Cortex of kidney (tissue), 1 donor: ENCODE measurements around the gene TANC1.

ENCODE experiments used
- DNase-seq: peaks from one replicate; lab custom pipeline; 2025; lab: John Stamatoyannopoulos, UW

Gene TANC1

DNA sequence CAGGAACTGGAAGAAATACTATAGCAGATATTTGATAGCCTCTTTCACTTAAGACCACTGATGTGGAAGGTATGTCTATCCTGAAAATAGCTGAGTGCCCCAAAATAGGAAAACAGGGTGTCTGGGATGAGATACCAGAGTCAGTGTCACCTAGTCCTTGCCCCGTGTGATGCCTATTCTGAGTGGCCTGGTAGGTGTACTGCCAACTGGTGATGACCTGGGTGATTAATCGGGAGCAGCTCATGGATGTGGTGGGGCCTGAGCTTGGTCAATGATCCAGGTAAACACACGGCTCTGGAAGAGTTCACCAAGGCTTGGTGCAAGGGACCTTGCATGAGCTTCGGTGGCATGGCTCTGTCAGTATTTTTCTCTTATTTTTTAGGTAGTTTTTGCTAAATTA is 95.2 kb downstream of the TANC1 start:
- no peak for DNase-seq

DNA sequence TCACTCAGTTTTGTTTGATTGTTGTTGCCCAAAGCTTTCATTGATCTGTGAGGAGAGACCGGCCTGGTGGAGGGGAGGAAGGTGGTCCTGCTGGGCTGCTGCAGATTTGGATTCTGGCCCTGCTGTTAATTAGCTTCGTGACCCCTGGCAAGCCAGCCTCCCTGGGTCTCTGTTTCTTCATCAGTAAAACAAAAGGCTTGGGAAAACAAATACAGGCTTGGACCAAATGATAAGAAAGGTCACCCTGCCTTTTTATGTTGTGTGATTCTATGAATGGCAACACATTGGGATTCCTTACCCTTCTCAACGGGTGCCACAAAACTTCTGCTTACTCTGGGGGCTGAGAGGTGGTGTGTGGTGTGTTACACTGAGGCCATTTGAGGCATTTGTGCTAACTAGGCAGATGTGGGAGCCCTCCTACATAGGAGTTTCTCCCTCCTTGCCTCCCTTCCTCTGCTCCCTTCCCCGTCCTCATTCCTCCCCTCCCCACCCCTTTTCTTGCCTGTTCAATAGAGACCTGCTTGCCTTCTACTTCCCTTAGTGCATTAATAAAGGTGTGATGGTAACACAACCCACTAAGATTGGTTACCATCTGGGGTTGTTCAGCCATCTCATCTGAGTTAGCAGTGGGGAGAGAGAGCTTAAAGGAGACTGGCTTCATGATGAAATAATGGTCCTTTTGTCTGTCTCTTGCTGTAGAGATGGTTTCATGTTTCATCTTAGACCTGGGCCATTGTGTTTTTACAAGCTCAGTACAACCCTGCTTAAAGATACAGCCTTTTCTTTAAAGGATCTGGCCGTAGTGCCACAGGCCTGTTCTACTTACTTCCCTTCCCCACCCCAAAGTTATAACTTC is 96.2 kb downstream of the TANC1 start:
- no peak for DNase-seq

DNA sequence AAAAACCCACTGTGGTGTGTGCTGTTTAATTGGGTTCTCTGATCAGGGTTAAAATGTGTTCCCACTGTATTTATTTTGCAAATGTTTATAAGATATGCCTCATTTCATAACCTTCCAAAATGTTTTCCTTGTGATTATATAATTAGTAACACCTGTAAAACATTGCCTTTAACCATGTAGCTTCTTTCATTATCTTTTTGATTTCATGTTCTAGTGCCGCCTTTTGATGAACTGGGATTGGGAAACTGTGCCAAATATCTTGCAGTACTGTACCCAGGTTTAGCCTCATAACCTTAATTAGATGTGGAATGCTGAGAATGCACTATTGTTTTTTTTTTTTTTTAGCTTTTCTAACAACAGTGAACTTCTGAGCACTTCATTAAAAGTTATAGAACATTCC is 96.9 kb downstream of the TANC1 start:
- no peak for DNase-seq

GRCh38 chr2:159065891-159066290 is 97.5 kb downstream of the TANC1 start:
- DNase-seq = no peak

DNA sequence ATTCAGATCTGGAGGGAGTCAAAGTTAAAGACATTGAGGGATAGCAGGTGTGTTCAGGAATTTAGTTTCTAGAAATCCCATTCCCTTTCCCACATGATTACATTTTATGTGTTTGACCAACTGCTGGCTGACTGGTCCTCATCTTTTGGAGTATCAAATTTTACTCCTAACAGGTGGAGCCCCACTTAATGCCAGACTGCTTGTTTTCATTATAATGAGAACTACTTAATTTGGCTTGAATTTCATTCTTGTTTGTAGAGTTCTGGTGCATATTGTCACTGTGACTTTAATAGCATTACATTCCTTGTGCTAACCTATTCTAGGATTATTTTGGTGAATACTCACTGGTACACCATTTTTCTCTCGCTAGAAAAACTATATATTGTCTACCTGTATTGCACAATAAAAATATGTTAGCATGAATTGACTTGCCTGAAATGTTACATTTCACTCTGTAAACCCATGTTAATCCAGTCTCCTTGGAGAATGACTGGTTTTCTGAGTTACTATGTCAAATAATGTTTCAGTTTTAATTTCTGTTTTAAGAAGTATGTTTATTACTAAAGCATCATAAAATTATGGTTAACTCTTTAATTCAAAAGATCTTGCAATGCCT is 98.2 kb downstream of the TANC1 start:
- no peak for DNase-seq

DNA sequence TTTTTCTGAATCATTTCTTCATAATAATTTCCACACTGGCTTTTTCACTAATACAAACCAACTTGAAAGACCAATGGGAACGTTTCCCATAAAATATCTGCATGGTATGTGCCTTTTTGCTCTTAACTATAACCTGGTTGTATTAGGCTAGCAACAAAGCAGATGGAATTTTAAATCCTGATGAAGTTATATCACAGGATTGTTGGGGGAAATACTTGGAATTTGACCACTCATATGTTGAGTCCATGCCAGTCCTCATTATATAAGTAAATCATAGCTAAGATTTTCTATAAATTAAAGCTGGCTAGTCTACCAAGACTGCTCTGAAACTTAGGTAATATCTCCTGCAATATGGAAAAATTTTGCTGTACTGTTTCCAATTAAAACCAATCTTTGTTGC is 99.5 kb downstream of the TANC1 start:
- DNase-seq = no peak

GRCh38 chr2:159069229-159069628 is 100.8 kb downstream of the TANC1 start:
- no peak for DNase-seq

- DNase-seq = no peak
These were observed 101.8 kb downstream of the TANC1 start for GRCh38 chr2:159070235-159070634.

- no peak for DNase-seq
These were observed 102.9 kb downstream of the TANC1 start for GRCh38 chr2:159071190-159071915.

DNA sequence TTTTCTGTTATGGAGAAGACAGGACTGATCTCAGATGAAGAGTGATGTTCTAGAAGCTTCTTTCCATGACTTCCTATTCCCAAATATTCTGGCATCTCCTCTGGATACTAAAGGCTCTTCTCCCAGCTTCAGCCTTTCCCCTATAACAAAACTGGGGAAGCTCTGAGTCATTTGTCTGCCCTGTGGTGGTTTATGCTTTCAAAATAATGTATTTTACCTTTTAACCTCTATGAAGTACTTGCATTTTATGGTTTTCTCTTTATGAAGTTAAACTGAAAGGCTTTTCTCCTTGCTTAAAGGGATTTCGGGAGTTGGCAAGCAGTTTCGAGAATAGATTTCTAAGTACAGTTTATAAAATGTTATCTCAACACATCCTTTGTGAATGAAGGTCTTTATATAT is 104.4 kb downstream of the TANC1 start:
- DNase-seq = no peak

- no peak for DNase-seq
These were observed 104.8 kb downstream of the TANC1 start for GRCh38 chr2:159073256-159073655.

- DNase-seq = no peak
These were observed 106.2 kb downstream of the TANC1 start for GRCh38 chr2:159074605-159075004.

- no peak for DNase-seq
These were observed 107.3 kb downstream of the TANC1 start for GRCh38 chr2:159075727-159076126.

GRCh38 chr2:159076241-159076640 is 107.8 kb downstream of the TANC1 start:
- no peak for DNase-seq

DNA sequence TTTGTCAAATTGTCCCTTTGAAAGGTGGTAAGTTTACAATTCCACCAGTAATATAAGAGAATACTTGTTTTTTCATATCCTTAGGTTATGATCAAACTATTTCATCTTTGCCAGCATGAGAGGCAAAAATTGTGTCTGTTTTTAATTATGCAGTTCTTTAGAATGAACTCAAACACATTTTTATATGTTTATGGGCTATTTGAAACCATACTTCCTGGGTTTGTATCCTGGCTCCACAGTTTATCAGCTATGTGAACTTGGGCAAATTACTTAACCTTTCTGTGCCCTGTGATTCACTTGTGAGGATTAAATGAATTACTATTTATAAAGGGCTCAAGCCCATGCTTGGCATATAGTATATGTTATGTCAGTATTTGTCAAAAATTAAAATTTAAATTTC is 109.4 kb downstream of the TANC1 start:
- no peak for DNase-seq

DNA sequence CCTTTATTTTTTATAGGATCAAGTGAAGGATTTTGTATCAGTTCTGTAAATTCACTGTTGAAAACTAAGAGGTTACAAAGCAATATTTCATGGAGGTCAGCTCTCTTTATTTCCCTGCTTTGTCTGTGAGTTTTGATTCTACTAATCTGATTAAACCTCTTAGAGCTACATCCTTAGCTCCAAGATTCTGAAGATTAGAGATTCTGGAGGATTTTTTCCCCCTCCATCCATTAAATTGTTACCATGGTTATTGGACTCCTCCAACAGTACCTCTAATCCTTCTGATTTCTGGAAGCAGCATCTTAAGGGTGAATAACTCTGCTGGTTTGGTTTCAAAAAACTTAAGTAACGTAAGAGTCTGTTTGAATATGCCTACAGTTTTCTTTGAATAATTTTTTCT is 110.0 kb downstream of the TANC1 start:
- DNase-seq = no peak

DNA sequence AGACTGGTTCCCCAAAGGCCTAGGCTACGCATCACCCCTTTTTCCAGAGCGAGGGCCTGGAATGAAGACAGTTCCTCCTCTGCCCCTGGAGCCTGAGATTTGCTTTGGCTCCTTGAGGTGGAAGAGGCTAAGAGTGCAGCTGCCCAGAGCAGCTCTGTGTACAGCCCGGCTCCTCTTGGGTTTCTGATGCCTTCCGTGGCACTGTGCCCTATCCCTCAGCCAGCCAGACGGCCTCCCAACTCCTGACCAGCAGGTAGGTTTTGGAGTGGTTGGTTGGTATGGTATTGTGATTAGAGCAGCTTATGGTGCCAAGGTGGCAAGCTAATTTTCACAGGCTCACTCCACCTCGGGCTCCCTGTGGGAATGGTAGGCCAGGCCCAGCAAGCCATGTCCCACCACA is 112.2 kb downstream of the TANC1 start:
- no peak for DNase-seq

DNA sequence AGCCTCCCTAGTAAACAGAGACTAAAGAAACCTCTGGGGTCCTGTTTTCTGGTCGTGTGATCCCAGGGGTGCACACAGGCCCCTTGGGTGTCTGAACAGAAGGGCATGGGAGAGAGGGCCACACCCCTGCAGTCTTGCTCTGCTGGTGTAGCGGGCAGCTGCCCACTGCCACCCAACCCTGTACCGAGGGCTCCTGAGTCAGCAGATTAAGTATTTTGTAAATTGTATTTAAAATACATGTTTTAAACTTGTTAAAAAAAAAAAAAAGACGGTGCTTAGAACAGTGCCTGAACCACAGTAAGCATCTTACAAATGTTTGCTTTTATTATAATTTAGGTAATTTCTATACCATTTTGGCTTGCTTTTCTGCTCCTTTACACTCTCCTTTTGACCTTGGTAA is 113.7 kb downstream of the TANC1 start:
- no peak for DNase-seq

DNA sequence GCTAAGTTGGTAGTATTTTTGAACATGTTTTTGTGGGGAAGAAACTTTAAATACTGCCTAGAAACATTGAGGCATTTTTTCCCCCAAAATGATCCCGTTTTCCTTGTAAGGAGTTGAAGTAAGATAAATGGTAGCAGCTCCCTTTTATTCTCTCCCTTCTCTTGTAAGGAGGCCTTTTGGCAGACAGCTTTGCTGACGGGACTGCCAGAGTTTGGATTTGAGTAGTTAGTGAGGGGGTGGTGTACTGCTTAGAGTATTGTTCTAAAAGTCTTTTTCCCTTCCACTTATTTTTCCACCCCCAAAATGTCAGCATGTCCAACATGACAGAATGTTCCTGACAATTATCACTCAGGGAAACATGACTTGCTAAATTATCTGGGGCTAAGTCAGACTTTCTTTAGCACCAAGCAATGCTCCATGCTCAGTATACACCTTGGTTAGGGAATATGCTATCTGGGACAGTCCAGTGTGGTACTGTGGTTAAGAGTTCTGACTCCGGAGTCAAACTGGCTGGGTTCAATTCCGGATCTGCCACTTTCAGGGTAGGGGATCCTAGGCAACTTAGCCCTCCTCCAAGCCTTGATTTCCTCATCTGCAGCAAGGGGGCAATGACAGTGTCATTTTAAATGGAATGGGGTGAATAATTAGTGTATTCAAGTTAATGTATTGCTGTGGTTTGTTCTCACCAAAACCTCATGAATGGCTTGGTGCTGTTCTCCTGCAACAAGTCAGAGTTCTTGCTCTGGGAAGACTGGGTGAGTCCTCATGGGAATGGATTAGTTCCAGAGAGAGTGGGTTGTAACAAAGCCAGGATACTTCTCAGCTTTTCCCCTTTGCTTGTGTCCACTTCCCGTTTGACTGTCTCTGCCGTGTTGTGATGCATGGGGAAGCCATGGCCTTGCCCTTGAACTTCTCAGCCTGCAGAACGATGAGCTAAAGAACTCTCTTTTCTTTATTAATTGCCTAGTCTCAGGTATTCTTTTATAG is 116.2 kb downstream of the TANC1 start:
- DNase-seq = no peak

GRCh38 chr2:159086342-159086741 is 117.9 kb downstream of the TANC1 start:
- DNase-seq = no peak

DNA sequence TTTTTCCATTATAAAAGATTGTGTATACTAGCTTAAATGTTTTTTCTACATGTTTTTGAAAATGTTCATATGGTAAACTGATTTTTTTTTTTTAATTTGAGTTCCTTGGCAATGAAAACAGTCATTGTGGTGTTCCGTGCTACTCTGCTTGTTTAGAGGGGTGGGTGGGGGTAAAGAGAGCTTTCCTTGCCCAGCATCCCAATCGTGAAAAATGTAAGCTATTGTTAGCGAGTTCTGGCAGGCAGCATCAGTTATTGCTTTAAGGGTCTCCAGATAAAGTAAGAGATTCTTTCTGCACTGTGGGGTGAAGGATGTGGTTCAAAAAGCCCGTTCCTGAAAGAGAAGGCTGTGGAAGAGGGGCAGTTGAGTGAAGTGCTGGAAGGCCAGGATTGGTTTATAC is 118.4 kb downstream of the TANC1 start:
- DNase-seq = no peak

- no peak for DNase-seq
These were observed 120.5 kb downstream of the TANC1 start for GRCh38 chr2:159088906-159089305.
